Adrenal gland (tissue), 12 donors: Measurements from ENCODE around the gene GIPR. TPM values are rescaled to one million over a fixed set of nuclear protein-coding genes. Genes with fewer than 3 reads are reported as not detected.

Experiments
- DNase-seq, 7 donors: peaks; one replicate each; pipeline ENCODE4 v3.0.0-alpha.2; 2019 to 2020
- H3K27ac ChIP-seq, 5 donors: fragments of 200-600 bp; sonication (generic) in 4 of 5; 1 replicate in 3 of 5; 2 replicates in 2 of 5; pipeline versions ENCODE4 v1.5.1 to v1.8.0; 2016 to 2020; ENCODE audit warnings: mild to moderate bottlenecking in 1 of 5
- H3K27me3 ChIP-seq: fragments of 200-600 bp; 2 replicates; pipeline ENCODE4 v1.8.0; 2021
- H3K36me3 ChIP-seq, 2 donors: fragments of 200-600 bp; replicated peaks in 1 of 2; 1 replicate in 1 of 2; 2 replicates in 1 of 2; pipeline versions ENCODE4 v1.5.1 to v1.8.0; 2018 to 2022
- H3K4me1 ChIP-seq, 2 donors: fragments of 200-600 bp; replicated peaks in 1 of 2; 1 replicate in 1 of 2; 2 replicates in 1 of 2; pipeline versions ENCODE4 v1.5.1 to v1.8.0; 2018 to 2021
- H3K4me3 ChIP-seq, 4 donors: fragments of 200-600 bp; sonication (generic) in 3 of 4; one replicate each; pipeline ENCODE4 v1.5.1; 2016 to 2018
- H3K9me3 ChIP-seq, 3 donors: fragments of 200-600 bp; sonication (generic) in 1 of 3; replicated peaks in 1 of 3; 1 replicate in 2 of 3; 2 replicates in 1 of 3; pipeline versions ENCODE4 v1.5.1 to v1.8.0; 2016 to 2021
- POLR2A ChIP-seq, 2 donors: fragments of 450-650 bp; IDR thresholded peaks; one replicate each; pipeline ENCODE4 v1.6.1; 2017; ENCODE audit warnings: antibody characterized with exemption in 2 of 2, mild to moderate bottlenecking in 2 of 2, moderate library complexity in 1 of 2
- WGBS, 4 donors: extraction: QIAGEN DNeasy Blood & Tissue Kit in 2 of 4; methylation state at CpG; one replicate each; pipeline versions ENCODE4 v1.1.5 to v1.1.7; 2013 to 2017; 5-methylcytosine and 5-hydroxymethylcytosine counted together
- intact Hi-C, 2 donors: fragments of 100-400 bp; cut with DNase I; formaldehyde crosslinking; loops; one replicate each; pipeline versions ENCODE4 v1.14.1 to v1.15.0; 2022 to 2023
- polyA plus RNA-seq, 3 donors: library from polyadenylated mRNA; stranded (reverse); fragments of 200-250 nt in 2 of 3; fragments of 350-450 nt in 1 of 3; fragmentation: Illumina TruSeq in 1 of 3; extraction: RNeasy Lipid Tissue Mini Kit (QIAGEN cat#74804) in 1 of 3; gene quantifications; one replicate each; pipeline ENCODE4 v1.2.3, GENCODE V29; 2013 to 2014
- total RNA-seq, 9 donors: library from RNA; depleted of rRNA in 4 of 9; stranded (reverse); fragments of >200 nt in 4 of 9; fragments of 120-200 nt in 1 of 9; fragmentation: NEBNext Ultra II Directional in 1 of 9; extraction: Animal tissue kit (Norgen Biotek cat#: 25700) in 1 of 9; gene quantifications; one replicate each; pipeline versions ENCODE4 v1.1.0 to v1.2.4, GENCODE V29; 2013 to 2023
- TF ChIP-seq, protein P1 (sequence below), 6 experiments: fragments of 450-650 bp in 4 of 6; fragments of 200-600 bp in 2 of 6; sonication (generic) in 1 of 6; IDR thresholded peaks; 1 replicate in 5 of 6; 2 replicates in 1 of 6; pipeline versions ENCODE4 v1.5.1 to v1.8.0; 2016 to 2021; ENCODE audit warnings: antibody characterized with exemption in 6 of 6, mild to moderate bottlenecking in 2 of 6, moderate library complexity in 1 of 6
- donor health status: healthy with polysubstance abuse.
- donor health status: Bipolar disorder and iron deficiency.
- donor health status: DM: yes; HTN: yes; CAD: no.
- donor health status: DM: no; HTN: no; CAD: no.
- donor health status: DM: no; HTN: no; CAD: no.
- donor health status: DM: yes; HTN: yes; CAD: no.

GIPR gene
- total and polyA plus RNA-seq, 12 donors = 0.28 to 1.8 (median 0.83) TPM; not detected in 4

GRCh38 chr19:45691516-45692186 is 23.6 kb downstream of the GIPR start, which contains the start of gene SNRPD2:
Gene SNRPD2, minus strand, starts transcription at chr19:45691953. Its CDS starts 65 bp downstream, at chr19:45691888.
- Histone ChIP-seq H3K27ac (peak within 1 kb of the TSS; percentile 87 to 96 (median 91)), H3K4me1 (peaks cover 8 to 15% of the 10 kb centered on the region in 2 donors), H3K4me3 (peak within 1 kb of the TSS in 3 of 4 donors; percentile 90 to 93 (median 91)), H3K27me3 (no peaks in the 10 kb centered on the region), H3K36me3 (peaks cover 0 to 33% of the 10 kb centered on the region in 2 donors), H3K9me3 (no peaks in the 10 kb centered on the region)
- intact Hi-C loops = no loop called here
- peak; percentile 93 to 97 (median 95) for DNase-seq
- TF ChIP-seq, protein P1, sequence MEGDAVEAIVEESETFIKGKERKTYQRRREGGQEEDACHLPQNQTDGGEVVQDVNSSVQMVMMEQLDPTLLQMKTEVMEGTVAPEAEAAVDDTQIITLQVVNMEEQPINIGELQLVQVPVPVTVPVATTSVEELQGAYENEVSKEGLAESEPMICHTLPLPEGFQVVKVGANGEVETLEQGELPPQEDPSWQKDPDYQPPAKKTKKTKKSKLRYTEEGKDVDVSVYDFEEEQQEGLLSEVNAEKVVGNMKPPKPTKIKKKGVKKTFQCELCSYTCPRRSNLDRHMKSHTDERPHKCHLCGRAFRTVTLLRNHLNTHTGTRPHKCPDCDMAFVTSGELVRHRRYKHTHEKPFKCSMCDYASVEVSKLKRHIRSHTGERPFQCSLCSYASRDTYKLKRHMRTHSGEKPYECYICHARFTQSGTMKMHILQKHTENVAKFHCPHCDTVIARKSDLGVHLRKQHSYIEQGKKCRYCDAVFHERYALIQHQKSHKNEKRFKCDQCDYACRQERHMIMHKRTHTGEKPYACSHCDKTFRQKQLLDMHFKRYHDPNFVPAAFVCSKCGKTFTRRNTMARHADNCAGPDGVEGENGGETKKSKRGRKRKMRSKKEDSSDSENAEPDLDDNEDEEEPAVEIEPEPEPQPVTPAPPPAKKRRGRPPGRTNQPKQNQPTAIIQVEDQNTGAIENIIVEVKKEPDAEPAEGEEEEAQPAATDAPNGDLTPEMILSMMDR (IDR thresholded peaks at IDR 0.05) = no peak
- peak; percentile 81 to 94 for TF ChIP-seq POLR2A (IDR thresholded peaks at IDR 0.05)
- WGBS, 4 donors = 0 to 1% (median 1%) methylated on average over 24 to 36 of the region's 36 CpGs

GRCh38 chr19:45692187-45693105 is 24.4 kb downstream of the GIPR start, which contains the start of gene QPCTL:
Gene QPCTL, plus strand, starts transcription at chr19:45692666. Its CDS starts 38 bp downstream, at chr19:45692704.
- no peaks in the 10 kb centered on the region for H3K27me3 ChIP-seq
- peak within 1 kb of the TSS in 3 of 4 donors; percentile 90 to 93 (median 91) for H3K4me3 ChIP-seq
- peak; percentile 44 to 85 for TF ChIP-seq POLR2A (IDR thresholded peaks at IDR 0.05)
- TF ChIP-seq, protein P1 (IDR thresholded peaks at IDR 0.05) = peak in 1 of 6 experiments; percentile 14
- intact Hi-C loops = no loop called here
- 0 to 1% (median 0%) methylated on average over 20 to 70 of the region's 70 CpGs for WGBS, 4 donors
- H3K4me1 ChIP-seq = peaks cover 8 to 15% of the 10 kb centered on the region in 2 donors
- H3K36me3 ChIP-seq = peaks cover 0 to 25% of the 10 kb centered on the region in 2 donors
- H3K9me3 ChIP-seq = no peaks in the 10 kb centered on the region
- H3K27ac ChIP-seq = peak within 1 kb of the TSS; percentile 87 to 96 (median 91)
- DNase-seq = peak; percentile 96 to 100 (median 99)

GRCh38 chr19:45693106-45693788 is 25.2 kb downstream of the GIPR start:
- Histone ChIP-seq H3K9me3 (no peaks in the 10 kb centered on the region), H3K4me3 (peak overlapping the region in 3 of 4 donors; percentile 7 to 91 (median 90)), H3K27ac (peak overlapping the region; percentile 82 to 96 (median 91)), H3K27me3 (no peaks in the 10 kb centered on the region), H3K4me1 (peaks cover 8 to 15% of the 10 kb centered on the region in 2 donors), H3K36me3 (peaks cover 0 to 17% of the 10 kb centered on the region in 2 donors)
- intact Hi-C loops = no loop called here
- TF ChIP-seq, protein P1 (IDR thresholded peaks at IDR 0.05) = peak; percentile 67 to 88 (median 84)
- no peak for TF ChIP-seq POLR2A (IDR thresholded peaks at IDR 0.05)
- 0 to 2% (median 0%) methylated on average over 1 to 22 of the region's 22 CpGs for WGBS, 4 donors
- DNase-seq = peak; percentile 76 to 92 (median 84)
